SK-N-SH (cell line): ENCODE data around the gene PDK2.

Experiments
- CHD2 ChIP-seq: fragments of 150-350 bp; IDR thresholded peaks from 2 replicates; pipeline ENCODE4 v1.6.1; 2018; ENCODE audit warnings: low read length; ENCODE audit not compliant: partially characterized antibody
- CTCF ChIP-seq: fragments of 200-600 bp; sonication (generic); IDR thresholded peaks from 2 replicates; pipeline ENCODE4 v1.6.1; 2017; ENCODE audit warnings: antibody characterized with exemption, mild to moderate bottlenecking, moderate library complexity
- EP300 ChIP-seq, 2 experiments: IDR thresholded peaks; 2 replicates each; pipeline versions ENCODE4 v1.4.0 to v1.6.1; 2012; ENCODE audit warnings: borderline replicate concordance in 1 of 2, low read depth in 1 of 2, low read length in 1 of 2
- FOXM1 ChIP-seq: IDR thresholded peaks from 2 replicates; pipeline ENCODE4 v1.4.0; 2012; ENCODE audit warnings: low read depth, mild to moderate bottlenecking
- MAX ChIP-seq: IDR thresholded peaks from 2 replicates; pipeline ENCODE4 v1.4.0; 2012; ENCODE audit warnings: low read depth
- MXI1 ChIP-seq: IDR thresholded peaks from 2 replicates; pipeline ENCODE4 v1.6.1; 2012; ENCODE audit warnings: mild to moderate bottlenecking, low read depth, low read length, improper control_type of control experiment
- POLR2AphosphoS5 ChIP-seq: IDR thresholded peaks from 2 replicates; pipeline ENCODE4 v1.6.1; 2012; ENCODE audit warnings: low read depth, low read length
- REST ChIP-seq: IDR thresholded peaks from 2 replicates; pipeline ENCODE4 v1.6.1; 2012; ENCODE audit warnings: mild to moderate bottlenecking, low read depth, low read length, moderate library complexity
- SIN3A ChIP-seq: IDR thresholded peaks from 2 replicates; pipeline ENCODE4 v1.6.1; 2012; ENCODE audit warnings: low read depth, mild to moderate bottlenecking, low read length, moderate library complexity, borderline replicate concordance
- TAF1 ChIP-seq: IDR thresholded peaks from 2 replicates; pipeline ENCODE4 v1.6.1; 2012; ENCODE audit warnings: low read depth, mild to moderate bottlenecking, low read length, moderate library complexity, borderline replicate concordance

- TF ChIP-seq POLR2AphosphoS5, result no peak; the same call in 1 of the 2 replicates
- no peak for TF ChIP-seq REST
- TF ChIP-seq TAF1, result no peak
- TF ChIP-seq CTCF, result peak; percentile 96
- peak in 1 of 2 experiments; percentile 27; a peak in 1 of 4 replicates for TF ChIP-seq EP300 (IDR thresholded peaks at IDR 0.05; ENCODE audit: borderline replicate concordance in 1 of 2, low read depth in 1 of 2, low read length in 1 of 2)
- peak; percentile 48; the same call in 1 of the 2 replicates for TF ChIP-seq SIN3A
- no peak for TF ChIP-seq MAX
- TF ChIP-seq MXI1, result 0 out of 2 replicates have a peak, but pooled peaks have one; percentile 9
- TF ChIP-seq CHD2, result peak; percentile 28
- no peak for TF ChIP-seq FOXM1
These were observed 45.1 kb downstream of the PDK2 start for GRCh38 chr17:50139950-50140885.
